Upper lobe of right lung (tissue), 1 donor: ENCODE results near the gene TPRG1. TPM values are rescaled to one million over a fixed set of nuclear protein-coding genes. Genes with fewer than 3 reads are reported as not detected.
A peak's percentile ranks its signal among the peaks of the same experiment; 100 is the strongest.

Experiments
- ATAC-seq: fragments of 200-7000 bp; cut with Tn5 transposase; one replicate; pipeline ENCODE4 v1.9.1; 2020; ENCODE audit warnings: mild to moderate bottlenecking, moderate library complexity
- DNase-seq: peaks from one replicate; pipeline ENCODE4 v3.0.0-alpha.2; 2020
- H3K27ac ChIP-seq: fragments of 200-600 bp; one replicate; pipeline ENCODE4 v1.8.0; 2022
- H3K27me3 ChIP-seq: fragments of 200-600 bp; one replicate; pipeline ENCODE4 v1.8.0; 2022; ENCODE audit warnings: mild to moderate bottlenecking
- H3K36me3 ChIP-seq: fragments of 200-600 bp; one replicate; pipeline ENCODE4 v1.8.0; 2022
- H3K4me1 ChIP-seq: fragments of 200-600 bp; one replicate; pipeline ENCODE4 v1.8.0; 2022
- H3K4me3 ChIP-seq: fragments of 200-600 bp; one replicate; pipeline ENCODE4 v1.8.0; 2022; ENCODE audit warnings: mild to moderate bottlenecking
- H3K9me3 ChIP-seq: fragments of 200-600 bp; one replicate; pipeline ENCODE4 v1.8.0; 2022
- intact Hi-C: fragments of 100-400 bp; cut with DNase I; formaldehyde crosslinking; loops from one replicate; pipeline ENCODE4 v1.11.0; 2022
- total RNA-seq: library from RNA; stranded (reverse); fragmentation: NEBNext Ultra II Directional; extraction: Animal tissue kit (Norgen Biotek cat#: 25700); gene quantifications from one replicate; pipeline ENCODE4 v1.2.1, GENCODE V29; 2021
- TF ChIP-seq, protein P1 (sequence below): fragments of 200-600 bp; IDR thresholded peaks from one replicate; pipeline ENCODE4 v1.8.0; 2022; ENCODE audit warnings: antibody characterized with exemption
- donor health status: DM: no; HTN: yes; CAD: no; lungs with severe emphysema.

Gene TPRG1
- total RNA-seq, 1 donor from 2014 or later, result 22.3 TPM

DNA sequence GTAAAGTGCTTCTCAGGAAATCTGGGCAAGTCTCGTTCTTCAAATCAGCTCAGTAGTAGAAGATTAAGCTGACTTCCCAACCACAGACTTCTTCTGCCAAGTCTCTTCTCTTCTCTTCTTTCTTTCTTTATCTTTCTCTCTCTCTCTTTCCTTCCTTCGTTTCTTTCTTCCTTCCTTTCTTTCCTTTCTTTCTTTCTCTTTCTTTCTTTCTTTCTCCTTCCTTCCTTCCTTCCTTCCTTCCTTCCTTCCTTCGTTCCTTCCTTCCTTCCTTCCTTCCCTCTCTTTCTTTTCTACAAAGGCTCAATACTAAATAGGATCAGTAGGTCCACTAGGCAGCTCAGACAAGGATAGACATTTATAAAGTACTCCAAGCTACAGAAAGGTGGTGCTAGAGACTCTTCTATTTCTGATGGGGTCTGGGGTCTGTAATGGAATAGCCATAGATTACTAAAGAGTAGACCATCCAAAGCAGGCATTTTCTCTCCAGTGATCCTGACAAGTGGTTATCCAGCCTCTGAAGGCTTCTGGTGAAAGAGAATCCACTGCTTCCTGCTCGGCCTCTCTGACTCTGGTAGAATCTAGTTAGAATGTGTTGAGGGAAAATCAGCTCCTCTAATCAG lies 100.8 kb downstream of the TPRG1 start:
- TF ChIP-seq, protein P1, sequence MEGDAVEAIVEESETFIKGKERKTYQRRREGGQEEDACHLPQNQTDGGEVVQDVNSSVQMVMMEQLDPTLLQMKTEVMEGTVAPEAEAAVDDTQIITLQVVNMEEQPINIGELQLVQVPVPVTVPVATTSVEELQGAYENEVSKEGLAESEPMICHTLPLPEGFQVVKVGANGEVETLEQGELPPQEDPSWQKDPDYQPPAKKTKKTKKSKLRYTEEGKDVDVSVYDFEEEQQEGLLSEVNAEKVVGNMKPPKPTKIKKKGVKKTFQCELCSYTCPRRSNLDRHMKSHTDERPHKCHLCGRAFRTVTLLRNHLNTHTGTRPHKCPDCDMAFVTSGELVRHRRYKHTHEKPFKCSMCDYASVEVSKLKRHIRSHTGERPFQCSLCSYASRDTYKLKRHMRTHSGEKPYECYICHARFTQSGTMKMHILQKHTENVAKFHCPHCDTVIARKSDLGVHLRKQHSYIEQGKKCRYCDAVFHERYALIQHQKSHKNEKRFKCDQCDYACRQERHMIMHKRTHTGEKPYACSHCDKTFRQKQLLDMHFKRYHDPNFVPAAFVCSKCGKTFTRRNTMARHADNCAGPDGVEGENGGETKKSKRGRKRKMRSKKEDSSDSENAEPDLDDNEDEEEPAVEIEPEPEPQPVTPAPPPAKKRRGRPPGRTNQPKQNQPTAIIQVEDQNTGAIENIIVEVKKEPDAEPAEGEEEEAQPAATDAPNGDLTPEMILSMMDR, result no peak
- Histone ChIP-seq H3K27me3 (no peaks in the 10 kb centered on the region), H3K9me3 (no peaks in the 10 kb centered on the region), H3K4me3 (no peak overlapping the region), H3K36me3 (no peaks in the 10 kb centered on the region), H3K27ac (no peak overlapping the region), H3K4me1 (peaks cover 15% of the 10 kb centered on the region)
- intact Hi-C loops, result no loop called here
- DNase-seq (no peak), ATAC-seq (no peak)

DNA sequence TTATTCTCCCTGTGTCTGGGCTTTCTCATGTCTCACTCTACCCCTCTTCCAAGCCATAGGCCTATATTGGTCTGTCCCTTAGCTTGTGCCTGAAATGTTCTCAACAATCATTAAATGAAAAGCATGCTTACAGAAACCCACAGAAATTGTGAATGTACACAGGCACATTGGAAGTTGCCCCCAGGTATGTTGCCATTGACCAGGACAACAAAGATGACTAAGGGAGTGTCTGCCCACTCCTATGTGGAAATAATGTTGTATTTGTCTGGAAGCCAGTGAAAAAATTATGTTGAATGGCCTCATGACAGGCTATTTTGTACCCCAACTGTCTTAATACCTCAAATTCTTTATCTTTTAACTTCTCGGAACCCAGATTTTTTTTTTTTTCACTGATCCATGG lies 102.0 kb downstream of the TPRG1 start:
- no peak overlapping the region for H3K4me3 ChIP-seq
- H3K27me3 ChIP-seq, result no peaks in the 10 kb centered on the region
- no peak for DNase-seq
- intact Hi-C loops, result no loop called here
- H3K27ac ChIP-seq, result no peak overlapping the region
- TF ChIP-seq, protein P1, result no peak
- H3K9me3 ChIP-seq, result no peaks in the 10 kb centered on the region
- H3K36me3 ChIP-seq, result no peaks in the 10 kb centered on the region
- ATAC-seq, result no peak
- H3K4me1 ChIP-seq, result peaks cover 15% of the 10 kb centered on the region

DNA sequence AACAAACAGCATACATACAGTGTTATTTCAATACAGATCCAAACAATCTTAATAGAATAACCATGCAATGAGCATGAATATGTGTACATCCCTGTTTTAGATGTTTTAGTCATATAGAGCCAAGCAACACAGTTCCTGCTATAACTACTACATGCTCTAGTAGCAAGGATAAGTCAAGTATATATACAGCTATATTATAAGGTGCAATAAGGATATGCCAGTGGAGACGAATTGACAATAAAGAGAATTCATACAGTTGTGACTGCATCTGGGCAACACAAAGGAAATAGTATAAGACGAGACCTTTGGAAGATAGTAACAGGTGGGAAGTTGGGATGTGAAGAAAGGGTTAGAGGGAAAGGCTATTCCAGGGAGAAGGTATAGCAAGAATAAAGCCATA lies 103.4 kb downstream of the TPRG1 start:
- ATAC-seq (no peak), DNase-seq (no peak)
- Histone ChIP-seq H3K9me3 (no peaks in the 10 kb centered on the region), H3K36me3 (no peaks in the 10 kb centered on the region), H3K27ac (no peak overlapping the region), H3K4me1 (peaks cover 15% of the 10 kb centered on the region), H3K27me3 (no peaks in the 10 kb centered on the region), H3K4me3 (no peak overlapping the region)
- TF ChIP-seq, protein P1, result no peak
- intact Hi-C loops, result no loop called here

DNA sequence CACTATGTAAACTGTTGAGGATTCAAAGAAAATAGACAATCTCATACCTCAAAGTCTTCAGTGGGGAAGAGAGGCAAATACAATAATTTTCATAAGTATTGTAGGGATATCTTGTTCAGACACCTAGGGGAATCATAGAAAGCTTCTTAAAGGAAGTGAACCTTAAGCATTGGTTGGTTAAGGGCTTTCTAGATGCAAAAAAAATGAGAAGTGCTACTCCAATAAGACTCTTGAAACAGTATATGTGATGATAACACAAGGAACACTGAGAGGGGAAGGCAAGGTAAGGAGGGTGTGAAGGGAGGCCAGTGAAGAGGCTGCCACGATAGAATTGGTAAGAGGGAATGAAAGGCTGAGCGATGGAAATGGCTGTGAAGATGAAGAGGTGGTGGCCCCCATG lies 104.1 kb downstream of the TPRG1 start:
- intact Hi-C loops, result no loop called here

DNA sequence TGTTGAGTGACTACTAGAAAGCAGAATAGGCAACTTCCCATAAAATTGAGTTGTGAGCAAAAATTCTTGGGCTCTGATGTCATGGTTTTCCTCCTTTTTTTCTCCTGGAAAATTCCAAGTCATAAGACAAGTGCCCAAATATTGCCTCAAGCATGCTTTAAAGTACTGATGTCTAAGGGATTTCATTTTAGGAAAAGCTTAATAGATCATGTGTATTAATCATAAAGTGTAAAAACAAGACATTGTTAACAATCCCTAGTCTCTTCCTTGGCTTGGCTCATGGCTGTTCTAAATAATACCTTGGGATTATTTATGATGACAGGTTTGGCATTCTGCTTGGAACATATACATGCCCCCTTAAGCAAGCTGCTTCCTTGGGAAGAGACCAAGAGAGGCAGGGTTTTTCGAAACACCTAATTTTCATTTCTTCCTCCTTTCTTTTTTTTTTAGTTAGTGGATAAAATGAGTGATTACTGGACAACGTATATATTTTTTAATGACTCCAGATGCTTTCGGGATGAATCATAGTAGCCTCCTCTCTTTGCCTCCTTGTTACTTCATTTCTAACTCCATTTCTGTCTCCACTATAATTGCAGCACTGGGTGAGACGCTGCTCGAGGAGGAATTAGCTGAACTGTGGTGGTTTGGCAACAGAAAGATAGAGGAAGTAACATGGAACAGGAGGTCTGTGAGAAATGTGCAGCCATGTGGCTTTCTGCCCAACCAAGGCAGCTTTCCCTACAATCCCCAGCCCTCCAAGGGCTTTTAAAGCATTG lies 104.9 kb downstream of the TPRG1 start:
- Histone ChIP-seq H3K4me1 (peaks cover 15% of the 10 kb centered on the region), H3K27me3 (no peaks in the 10 kb centered on the region), H3K27ac (no peak overlapping the region), H3K9me3 (no peaks in the 10 kb centered on the region), H3K4me3 (no peak overlapping the region), H3K36me3 (no peaks in the 10 kb centered on the region)
- intact Hi-C loops, result no loop called here
- peak; percentile 87 for ATAC-seq
- no peak for DNase-seq
- TF ChIP-seq, protein P1, result no peak

More for the DNA sequence above, 104.1 kb downstream of the TPRG1 start:
- peaks cover 15% of the 10 kb centered on the region for H3K4me1 ChIP-seq
- H3K36me3 ChIP-seq, result no peaks in the 10 kb centered on the region
- no peaks in the 10 kb centered on the region for H3K27me3 ChIP-seq
- TF ChIP-seq, protein P1, result no peak
- ATAC-seq, result no peak
- DNase-seq, result no peak
- no peak overlapping the region for H3K4me3 ChIP-seq
- no peak overlapping the region for H3K27ac ChIP-seq
- H3K9me3 ChIP-seq, result no peaks in the 10 kb centered on the region
